ENCODE measurements around the gene LRR1.
"Not testable (repeated sequence)": the region's sequence is repeated elsewhere in the genome, so short reads cannot be mapped to it uniquely, and the experiment has no call there.

LRR1 gene

GRCh38 chr14:49614196-49614595, 15.5 kb downstream of the LRR1 start:
- Histone ChIP-seq H3K4me3 (ENCODE audit: low read depth, low read length) (no peak overlapping the region), H3K36me3 (replicated peaks) (peaks cover 16% of the 10 kb centered on the region), H3K27ac (no peak overlapping the region), H3K27me3 (replicated peaks) (no peaks in the 10 kb centered on the region)
- DNase-seq: no peak
- no peak for TF ChIP-seq CTCF (IDR thresholded peaks at IDR 0.05; ENCODE audit: low read depth, low read length, missing control alignments)
- in situ Hi-C loops (cut with HindIII; ENCODE audit: low pct_ligation_motif_present, low sequenced_read_pairs): no loop called here

- in situ Hi-C loops (cut with HindIII; ENCODE audit: low pct_ligation_motif_present, low sequenced_read_pairs): no loop called here
- Histone ChIP-seq H3K27ac (no peak overlapping the region), H3K36me3 (replicated peaks) (peaks cover 14% of the 10 kb centered on the region), H3K4me3 (ENCODE audit: low read depth, low read length) (no peak overlapping the region), H3K27me3 (replicated peaks) (no peaks in the 10 kb centered on the region)
- DNase-seq: no peak
- TF ChIP-seq CTCF (IDR thresholded peaks at IDR 0.05; ENCODE audit: low read depth, low read length, missing control alignments): no peak
Observed at GRCh38 chr14:49615776-49616175, 17.0 kb downstream of the LRR1 start.

GRCh38 chr14:49617852-49618519, 19.2 kb downstream of the LRR1 start:
- no peak overlapping the region for H3K4me3 ChIP-seq (ENCODE audit: low read depth, low read length)
- H3K27ac ChIP-seq: no peak overlapping the region
- peaks cover 14% of the 10 kb centered on the region for H3K36me3 ChIP-seq (replicated peaks)
- no peaks in the 10 kb centered on the region for H3K27me3 ChIP-seq (replicated peaks)
- DNase-seq: no peak
- in situ Hi-C loops (cut with HindIII; ENCODE audit: low pct_ligation_motif_present, low sequenced_read_pairs): no loop called here
- TF ChIP-seq CTCF (IDR thresholded peaks at IDR 0.05; ENCODE audit: low read depth, low read length, missing control alignments): no peak

GRCh38 chr14:49619273-49619672, 20.5 kb downstream of the LRR1 start:
- in situ Hi-C loops (cut with HindIII; ENCODE audit: low pct_ligation_motif_present, low sequenced_read_pairs); H3K27ac ChIP-seq: not testable (repeated sequence)

GRCh38 chr14:49619730-49620129, 21.0 kb downstream of the LRR1 start:
- no peak for TF ChIP-seq CTCF (IDR thresholded peaks at IDR 0.05; ENCODE audit: low read depth, low read length, missing control alignments)

More at GRCh38 chr14:49619273-49619672, 20.5 kb downstream of the LRR1 start:
- Histone ChIP-seq H3K4me3 (ENCODE audit: low read depth, low read length) (peak overlapping the region; percentile 88), H3K36me3 (replicated peaks) (peaks cover 14% of the 10 kb centered on the region)
- not testable (repeated sequence) for H3K27me3 ChIP-seq (replicated peaks); DNase-seq

GRCh38 chr14:49620182-49621113, 21.7 kb downstream of the LRR1 start, which contains the start of the genes MGAT2 and RPL36AL:
Gene MGAT2 (plus strand): TSS chr14:49620799. CDS start chr14:49621269, 470 bp downstream.
Gene RPL36AL (minus strand): TSS chr14:49620626. CDS start chr14:49619104, 1,522 bp downstream.
- peak; percentile 99 for DNase-seq

More at GRCh38 chr14:49619730-49620129, 21.0 kb downstream of the LRR1 start:
- in situ Hi-C loops (cut with HindIII; ENCODE audit: low pct_ligation_motif_present, low sequenced_read_pairs): no loop called here
- H3K4me3 ChIP-seq (ENCODE audit: low read depth, low read length): peak overlapping the region; percentile 88
- peak overlapping the region; percentile 94 for H3K27ac ChIP-seq
- peaks cover 14% of the 10 kb centered on the region for H3K36me3 ChIP-seq (replicated peaks)
- no peak for DNase-seq
- H3K27me3 ChIP-seq (replicated peaks): no peaks in the 10 kb centered on the region

More at GRCh38 chr14:49620182-49621113, 21.7 kb downstream of the LRR1 start, which contains the start of the genes MGAT2 and RPL36AL:
- Histone ChIP-seq H3K27ac (peak within 1 kb of the TSS; percentile 94), H3K27me3 (replicated peaks) (no peaks in the 10 kb centered on the region), H3K36me3 (replicated peaks) (peaks cover 14% of the 10 kb centered on the region), H3K4me3 (ENCODE audit: low read depth, low read length) (peak within 1 kb of the TSS; percentile 88)
- in situ Hi-C loops (cut with HindIII; ENCODE audit: low pct_ligation_motif_present, low sequenced_read_pairs): no loop called here
- TF ChIP-seq CTCF (IDR thresholded peaks at IDR 0.05; ENCODE audit: low read depth, low read length, missing control alignments): peak; percentile 56
